H9 (cell line): ENCODE data around the gene UTF1. TPM values are rescaled to one million over a fixed set of nuclear protein-coding genes. Genes with fewer than 3 reads are reported as not detected.

Experiments
- DNase-seq: peaks from one replicate; pipeline ENCODE4 v3.0.0-alpha.2; 2017
- H2AFZ ChIP-seq: one replicate; pipeline ENCODE4 v1.6.1; 2013; ENCODE audit warnings: mild to moderate bottlenecking, low read length, control low read depth, moderate library complexity
- H2AK5ac ChIP-seq: 2 replicates; pipeline ENCODE4 v1.6.1; 2013; ENCODE audit warnings: low read length, control low read depth, mixed read lengths; ENCODE audit not compliant: insufficient read length
- H2BK120ac ChIP-seq: one replicate; pipeline ENCODE4 v1.6.1; 2013; ENCODE audit warnings: low read depth, mild to moderate bottlenecking, low read length, control low read depth, inconsistent platforms; ENCODE audit not compliant: poor library complexity, severe bottlenecking
- H2BK12ac ChIP-seq: 2 replicates; pipeline ENCODE4 v1.6.1; 2013; ENCODE audit warnings: low read length, control low read depth, mixed read lengths, low read depth; ENCODE audit not compliant: insufficient read length
- H2BK15ac ChIP-seq: 2 replicates; pipeline ENCODE4 v1.6.1; 2013; ENCODE audit warnings: low read depth, low read length, control low read depth
- H2BK20ac ChIP-seq: one replicate; pipeline ENCODE4 v1.6.1; 2013; ENCODE audit warnings: low read depth, mild to moderate bottlenecking, low read length, control low read depth, inconsistent platforms; ENCODE audit not compliant: poor library complexity, severe bottlenecking
- H2BK5ac ChIP-seq: 2 replicates; pipeline ENCODE4 v1.6.1; 2013; ENCODE audit warnings: low read length, control low read depth, mixed read lengths; ENCODE audit not compliant: insufficient read length
- H3K14ac ChIP-seq: 2 replicates; pipeline ENCODE4 v1.6.1; 2013; ENCODE audit warnings: low read length, control low read depth; ENCODE audit not compliant: insufficient read depth
- H3K18ac ChIP-seq: 2 replicates; pipeline ENCODE4 v1.6.1; 2013; ENCODE audit warnings: low read depth, mild to moderate bottlenecking, mixed read lengths, low read length, control low read depth; ENCODE audit not compliant: insufficient read length
- H3K23ac ChIP-seq: 2 replicates; pipeline ENCODE4 v1.6.1; 2013; ENCODE audit warnings: low read length, control low read depth, mixed read lengths, low read depth; ENCODE audit not compliant: insufficient read length
- H3K23me2 ChIP-seq: 2 replicates; pipeline ENCODE4 v1.6.1; 2013; ENCODE audit warnings: low read depth, mild to moderate bottlenecking, mixed read lengths, low read length, control low read depth; ENCODE audit not compliant: insufficient read length, poor library complexity, severe bottlenecking
- H3K27ac ChIP-seq: 2 replicates; pipeline ENCODE4 v1.5.1; 2013; ENCODE audit warnings: low read length, control low read depth, mixed read lengths, low read depth; ENCODE audit not compliant: insufficient read length
- H3K27me3 ChIP-seq: 2 replicates; pipeline ENCODE4 v1.6.1; 2013; ENCODE audit warnings: low read length, control low read depth, inconsistent platforms; ENCODE audit not compliant: insufficient read depth
- H3K4ac ChIP-seq: 2 replicates; pipeline ENCODE4 v1.6.1; 2013; ENCODE audit warnings: low read depth, mild to moderate bottlenecking, control low read depth, inconsistent platforms, low read length, moderate library complexity
- H3K4me1 ChIP-seq: 2 replicates; pipeline ENCODE4 v1.6.1; 2013; ENCODE audit warnings: low read length, control low read depth, inconsistent platforms; ENCODE audit not compliant: insufficient read depth
- H3K4me2 ChIP-seq: 2 replicates; pipeline ENCODE4 v1.6.1; 2013; ENCODE audit warnings: low read length, control low read depth, mixed read lengths; ENCODE audit not compliant: insufficient read length, insufficient read depth
- H3K56ac ChIP-seq: 2 replicates; pipeline ENCODE4 v1.6.1; 2013; ENCODE audit warnings: low read depth, mild to moderate bottlenecking, mixed read lengths, low read length, control low read depth; ENCODE audit not compliant: insufficient read length
- H3K79me1 ChIP-seq: 2 replicates; pipeline ENCODE4 v1.6.1; 2013; ENCODE audit warnings: low read depth, mild to moderate bottlenecking, moderate library complexity, low read length, control low read depth, inconsistent platforms; ENCODE audit not compliant: insufficient read depth, poor library complexity, severe bottlenecking
- H3K79me2 ChIP-seq: 2 replicates; pipeline ENCODE4 v1.6.1; 2013; ENCODE audit warnings: low read length, control low read depth, inconsistent platforms; ENCODE audit not compliant: insufficient read depth
- H3K9ac ChIP-seq: 2 replicates; pipeline ENCODE4 v1.6.1; 2013; ENCODE audit warnings: low read length, control low read depth, mixed read lengths; ENCODE audit not compliant: insufficient read length; ENCODE audit errors: extremely low read depth
- H3K9me3 ChIP-seq: one replicate; pipeline ENCODE4 v1.6.1; 2013; ENCODE audit warnings: low read depth, low read length, inconsistent platforms; ENCODE audit not compliant: control insufficient read depth
- H3T11ph ChIP-seq: one replicate; pipeline ENCODE4 v1.6.1; 2013; ENCODE audit warnings: mild to moderate bottlenecking, low read length, control low read depth, inconsistent platforms
- H4K20me1 ChIP-seq: one replicate; pipeline ENCODE4 v1.6.1; 2013; ENCODE audit not compliant: control insufficient read depth, insufficient read length, insufficient read depth
- H4K5ac ChIP-seq: 2 replicates; pipeline ENCODE4 v1.6.1; 2013; ENCODE audit warnings: low read depth, mild to moderate bottlenecking, mixed read lengths, low read length, control low read depth; ENCODE audit not compliant: insufficient read length
- H4K8ac ChIP-seq: replicated peaks from 2 replicates; pipeline ENCODE4 v1.6.1; 2013; ENCODE audit warnings: low read length, control low read depth, mixed read lengths, low read depth; ENCODE audit not compliant: insufficient read length
- H4K91ac ChIP-seq: 2 replicates; pipeline ENCODE4 v1.6.1; 2013; ENCODE audit warnings: low read depth, mild to moderate bottlenecking, moderate library complexity, mixed read lengths, low read length, control low read depth; ENCODE audit not compliant: insufficient read length
- H3K27ac Mint-ChIP-seq, 3 experiments: 2 replicates in 2 of 3; 3 replicates in 1 of 3; pipeline ENCODE4 v1.8.0; 2020 to 2021; ENCODE audit warnings: mixed read lengths in 3 of 3, mild to moderate bottlenecking in 1 of 3, moderate library complexity in 1 of 3
- H3K27me3 Mint-ChIP-seq: 2 replicates; pipeline ENCODE4 v1.8.0; 2021; ENCODE audit warnings: low read depth, mild to moderate bottlenecking, moderate library complexity, mixed read lengths
- H3K36me3 Mint-ChIP-seq, 3 experiments: 2 replicates in 2 of 3; 3 replicates in 1 of 3; pipeline ENCODE4 v1.8.0; 2020 to 2021; ENCODE audit warnings: low read depth in 3 of 3, mixed read lengths in 3 of 3; ENCODE audit not compliant: insufficient read depth in 1 of 3
- H3K4me1 Mint-ChIP-seq, 2 experiments: 2 replicates each; pipeline ENCODE4 v1.8.0; 2020; ENCODE audit warnings: mixed read lengths in 2 of 2
- H3K4me3 Mint-ChIP-seq, 2 experiments: 2 replicates in 1 of 2; 3 replicates in 1 of 2; pipeline ENCODE4 v1.8.0; 2020 to 2021; ENCODE audit warnings: mild to moderate bottlenecking in 2 of 2, mixed read lengths in 2 of 2, moderate library complexity in 1 of 2
- H3K9me3 Mint-ChIP-seq, 2 experiments: 2 replicates in 1 of 2; 3 replicates in 1 of 2; pipeline ENCODE4 v1.8.0; 2020; ENCODE audit warnings: mild to moderate bottlenecking in 2 of 2, mixed read lengths in 2 of 2, moderate library complexity in 1 of 2
- WGBS: extraction: QIAGEN DNeasy Blood & Tissue Kit; methylation state at CpG from one replicate; pipeline ENCODE4 v1.1.7; 2013; ENCODE audit warnings: missing lambda C conversion rate, low lambda C conversion rate, mixed read lengths; ENCODE audit not compliant: insufficient read length; ENCODE audit errors: extremely low coverage; 5-methylcytosine and 5-hydroxymethylcytosine counted together
- total RNA-seq: library from RNA; stranded (reverse); gene quantifications from 2 replicates; pipeline ENCODE4 v1.2.1, GENCODE V29; 2021
- TF ChIP-seq, protein P1 (sequence below): fragments of 200-600 bp; sonication (generic); conservative IDR thresholded peaks from 3 replicates; pipeline ENCODE4 v1.8.0; 2021; ENCODE audit warnings: antibody characterized with exemption, mild to moderate bottlenecking

UTF1 gene
- total RNA-seq, 1 experiment from 2014 or later, result 31.5 TPM

- H3K27ac Mint-ChIP-seq, result peak overlapping the region in 2 of 3 experiments; percentile 52 to 76; a peak in 2 of 7 replicates
- Histone ChIP-seq H3K56ac (no peak overlapping the region), H4K20me1 (no peaks in the 10 kb centered on the region), H3K79me2 (no peaks in the 10 kb centered on the region), H3K27me3 (no peaks in the 10 kb centered on the region), H3K14ac (no peak overlapping the region), H3K4me1 (no peaks in the 10 kb centered on the region), H4K91ac (no peak overlapping the region), H3K9me3 (no peaks in the 10 kb centered on the region), H2BK5ac (no peak overlapping the region), H3K23ac (no peak overlapping the region), H2BK20ac (no peak overlapping the region), H4K5ac (no peak overlapping the region), H2BK120ac (no peak overlapping the region), H3K23me2 (no peaks in the 10 kb centered on the region), H2BK12ac (no peak overlapping the region), H3T11ph (no peak overlapping the region), H3K18ac (no peak overlapping the region), H2BK15ac (no peak overlapping the region), H2AFZ (no peak overlapping the region), H3K9ac (no peak overlapping the region), H4K8ac (no peak overlapping the region), H3K4me2 (no peak overlapping the region), H2AK5ac (no peak overlapping the region), H3K79me1 (no peaks in the 10 kb centered on the region), H3K27ac (no peak overlapping the region), H3K4ac (no peak overlapping the region)
- no peak for DNase-seq
- H3K27me3 Mint-ChIP-seq, result peaks cover 6% of the 10 kb centered on the region
- H3K9me3 Mint-ChIP-seq, result peaks cover 2 to 9% of the 10 kb centered on the region in 2 experiments
- H3K4me3 Mint-ChIP-seq, result no peak overlapping the region
- TF ChIP-seq, protein P1, sequence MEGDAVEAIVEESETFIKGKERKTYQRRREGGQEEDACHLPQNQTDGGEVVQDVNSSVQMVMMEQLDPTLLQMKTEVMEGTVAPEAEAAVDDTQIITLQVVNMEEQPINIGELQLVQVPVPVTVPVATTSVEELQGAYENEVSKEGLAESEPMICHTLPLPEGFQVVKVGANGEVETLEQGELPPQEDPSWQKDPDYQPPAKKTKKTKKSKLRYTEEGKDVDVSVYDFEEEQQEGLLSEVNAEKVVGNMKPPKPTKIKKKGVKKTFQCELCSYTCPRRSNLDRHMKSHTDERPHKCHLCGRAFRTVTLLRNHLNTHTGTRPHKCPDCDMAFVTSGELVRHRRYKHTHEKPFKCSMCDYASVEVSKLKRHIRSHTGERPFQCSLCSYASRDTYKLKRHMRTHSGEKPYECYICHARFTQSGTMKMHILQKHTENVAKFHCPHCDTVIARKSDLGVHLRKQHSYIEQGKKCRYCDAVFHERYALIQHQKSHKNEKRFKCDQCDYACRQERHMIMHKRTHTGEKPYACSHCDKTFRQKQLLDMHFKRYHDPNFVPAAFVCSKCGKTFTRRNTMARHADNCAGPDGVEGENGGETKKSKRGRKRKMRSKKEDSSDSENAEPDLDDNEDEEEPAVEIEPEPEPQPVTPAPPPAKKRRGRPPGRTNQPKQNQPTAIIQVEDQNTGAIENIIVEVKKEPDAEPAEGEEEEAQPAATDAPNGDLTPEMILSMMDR, result no peak
- H3K36me3 Mint-ChIP-seq, result peaks cover 1 to 7% (median 2%) of the 10 kb centered on the region in 3 experiments; a peak in 4 of 7 replicates
- 0 out of 4 replicates have a peak, but pooled peaks cover 0 to 2% of the 10 kb centered on the region in 2 experiments for H3K4me1 Mint-ChIP-seq
- no CpG with 5 or more reads among the region's 54 CpGs for WGBS
These were observed 31.2 kb upstream of the UTF1 start for GRCh38 chr10:133198621-133199487.
